GM23338 (cell line): ENCODE measurements around the gene TOR1B. TPM values are rescaled to one million over a fixed set of nuclear protein-coding genes. Genes with fewer than 3 reads are reported as not detected.

Experiments used
- ATAC-seq: fragments of 200-7000 bp; cut with Tn5 transposase; 3 replicates; pipeline ENCODE4 v1.9.1; 2020
- DNase-seq: peaks from one replicate; pipeline ENCODE4 v3.0.0-alpha.2; 2015; ENCODE audit warnings: low spot score
- H2AFZ ChIP-seq: fragments of 200-600 bp; sonication (generic); 2 replicates; pipeline ENCODE4 v1.8.0; 2016; ENCODE audit warnings: antibody characterized with exemption, mild to moderate bottlenecking, moderate library complexity
- H3F3A ChIP-seq: fragments of 200-600 bp; sonication (generic); replicated peaks from 2 replicates; pipeline ENCODE4 v1.8.0; 2017; ENCODE audit warnings: antibody characterized with exemption, mixed run types, low read depth
- H3K27ac ChIP-seq: fragments of 200-600 bp; sonication (generic); 2 replicates; pipeline ENCODE4 v1.6.1; 2016; ENCODE audit warnings: low read depth
- H3K27me3 ChIP-seq: fragments of 200-600 bp; sonication (generic); 2 replicates; pipeline ENCODE4 v1.8.0; 2016; ENCODE audit warnings: mild to moderate bottlenecking, mixed run types, moderate library complexity; ENCODE audit not compliant: insufficient read depth
- H3K36me3 ChIP-seq: fragments of 200-600 bp; sonication (generic); 2 replicates; pipeline ENCODE4 v1.8.0; 2016; ENCODE audit warnings: mild to moderate bottlenecking; ENCODE audit not compliant: insufficient read depth
- H3K4me1 ChIP-seq: fragments of 200-600 bp; sonication (generic); 2 replicates; pipeline ENCODE4 v1.8.0; 2016; ENCODE audit warnings: mild to moderate bottlenecking, moderate library complexity; ENCODE audit not compliant: insufficient read depth
- H3K4me2 ChIP-seq: fragments of 200-600 bp; sonication (generic); 2 replicates; pipeline ENCODE4 v1.7.1; 2017; ENCODE audit warnings: mixed run types
- H3K4me3 ChIP-seq: fragments of 200-600 bp; sonication (generic); 2 replicates; pipeline ENCODE4 v1.6.1; 2016; ENCODE audit warnings: mixed run types
- H3K79me2 ChIP-seq: fragments of 200-600 bp; sonication (generic); replicated peaks from 2 replicates; pipeline ENCODE4 v1.8.0; 2017; ENCODE audit warnings: mild to moderate bottlenecking; ENCODE audit not compliant: insufficient read depth
- H3K9me2 ChIP-seq: fragments of 200-600 bp; sonication (generic); 2 replicates; pipeline ENCODE4 v1.8.0; 2017; ENCODE audit not compliant: insufficient read depth
- H4K20me1 ChIP-seq: fragments of 200-600 bp; sonication (generic); replicated peaks from 2 replicates; pipeline ENCODE4 v1.8.0; 2017; ENCODE audit warnings: mild to moderate bottlenecking; ENCODE audit not compliant: insufficient read depth
- H3K27ac Mint-ChIP-seq: 2 replicates; pipeline ENCODE4 v1.8.0; 2020; ENCODE audit warnings: inconsistent platforms, mild to moderate bottlenecking, moderate library complexity, mixed read lengths
- H3K27me3 Mint-ChIP-seq: 3 replicates; pipeline ENCODE4 v1.8.0; 2022; ENCODE audit warnings: low read depth, mild to moderate bottlenecking, moderate library complexity, mixed read lengths, inconsistent platforms; ENCODE audit not compliant: insufficient read depth, poor library complexity
- H3K36me3 Mint-ChIP-seq: 3 replicates; pipeline ENCODE4 v1.8.0; 2021; ENCODE audit warnings: low read depth, mild to moderate bottlenecking, inconsistent platforms, moderate library complexity, mixed read lengths
- H3K4me1 Mint-ChIP-seq: 3 replicates; pipeline ENCODE4 v1.8.0; 2020; ENCODE audit warnings: mild to moderate bottlenecking, inconsistent platforms, mixed read lengths
- H3K4me3 Mint-ChIP-seq: 3 replicates; pipeline ENCODE4 v1.8.0; 2021; ENCODE audit warnings: moderate library complexity, mild to moderate bottlenecking, inconsistent platforms, mixed read lengths
- H3K9me3 Mint-ChIP-seq: 3 replicates; pipeline ENCODE4 v1.8.0; 2020; ENCODE audit warnings: moderate library complexity, mild to moderate bottlenecking, inconsistent platforms, mixed read lengths
- CREB1 ChIP-seq: fragments of 250-450 bp; sonication (Bioruptor Pico); IDR thresholded peaks from 2 replicates; pipeline ENCODE4 v1.5.0; 2020; ENCODE audit warnings: low read depth, mild to moderate bottlenecking, moderate library complexity
- CTCF ChIP-seq, 2 experiments: fragments of 200-600 bp in 1 of 2; sonication (generic) in 1 of 2; conservative IDR thresholded peaks; 2 replicates each; pipeline versions ENCODE4 v1.5.1 to v1.6.1; 2016 to 2017; ENCODE audit warnings: antibody characterized with exemption in 2 of 2, low read depth in 2 of 2, mild to moderate bottlenecking in 2 of 2, moderate library complexity in 1 of 2
- ETS1 ChIP-seq: IDR thresholded peaks from 2 replicates; pipeline ENCODE4 v1.6.1; 2016; ENCODE audit warnings: antibody characterized with exemption
- EZH2 ChIP-seq: fragments of 200-600 bp; sonication (generic); IDR thresholded peaks from one replicate; pipeline ENCODE4 v1.8.0; 2017; ENCODE audit warnings: antibody characterized with exemption, mild to moderate bottlenecking, low read depth; ENCODE audit not compliant: unreplicated experiment
- EZH2phosphoT487 ChIP-seq: fragments of 200-600 bp; sonication (generic); IDR thresholded peaks from one replicate; pipeline ENCODE4 v1.8.1; 2018; ENCODE audit warnings: antibody characterized with exemption; ENCODE audit not compliant: unreplicated experiment
- JUNB ChIP-seq: IDR thresholded peaks from one replicate; pipeline ENCODE4 v1.6.1; 2016; ENCODE audit warnings: antibody characterized with exemption; ENCODE audit not compliant: unreplicated experiment
- NANOG ChIP-seq: IDR thresholded peaks from 2 replicates; pipeline ENCODE4 v1.6.1; 2016; ENCODE audit warnings: antibody characterized with exemption, borderline replicate concordance
- POLR2AphosphoS5 ChIP-seq: IDR thresholded peaks from 2 replicates; pipeline ENCODE4 v1.6.1; 2016; ENCODE audit warnings: antibody characterized with exemption, low read depth
- REST ChIP-seq: IDR thresholded peaks from one replicate; pipeline ENCODE4 v1.6.1; 2018; ENCODE audit warnings: antibody characterized with exemption; ENCODE audit not compliant: unreplicated experiment
- STAT1 ChIP-seq: IDR thresholded peaks from one replicate; pipeline ENCODE4 v1.6.1; 2016; ENCODE audit warnings: antibody characterized with exemption; ENCODE audit not compliant: unreplicated experiment
- ZNF114 ChIP-seq: fragments of 250-450 bp; sonication (Bioruptor Pico); IDR thresholded peaks from 2 replicates; pipeline ENCODE4 v1.5.0; 2020; ENCODE audit warnings: mild to moderate bottlenecking, moderate library complexity
- ZNF331 ChIP-seq: fragments of 250-450 bp; sonication (Bioruptor Pico); IDR thresholded peaks from 2 replicates; pipeline ENCODE4 v1.5.0; 2020; ENCODE audit warnings: low read depth, mild to moderate bottlenecking, moderate library complexity
- polyA plus RNA-seq: library from polyadenylated mRNA; unstranded; fragments of >200 nt; fragmentation: Nextera tagmentation; extraction: Ambion mirVana; gene quantifications from 2 replicates; pipeline ENCODE4 v1.2.1, GENCODE V29; 2016
- total RNA-seq: library from RNA; depleted of rRNA; stranded (reverse); fragments of >200 nt; shearing (Covaris generic); gene quantifications from 2 replicates; pipeline ENCODE4 v1.2.3, GENCODE V29; 2014
- TF ChIP-seq, protein P1 (sequence below): fragments of 250-450 bp; sonication (Bioruptor Pico); IDR thresholded peaks from 2 replicates; pipeline ENCODE4 v1.5.0; 2020; ENCODE audit warnings: mild to moderate bottlenecking, moderate library complexity

TOR1B gene
- total and polyA plus RNA-seq, 2 experiments from 2014 or later = 10.6 to 42.4 TPM

DNA sequence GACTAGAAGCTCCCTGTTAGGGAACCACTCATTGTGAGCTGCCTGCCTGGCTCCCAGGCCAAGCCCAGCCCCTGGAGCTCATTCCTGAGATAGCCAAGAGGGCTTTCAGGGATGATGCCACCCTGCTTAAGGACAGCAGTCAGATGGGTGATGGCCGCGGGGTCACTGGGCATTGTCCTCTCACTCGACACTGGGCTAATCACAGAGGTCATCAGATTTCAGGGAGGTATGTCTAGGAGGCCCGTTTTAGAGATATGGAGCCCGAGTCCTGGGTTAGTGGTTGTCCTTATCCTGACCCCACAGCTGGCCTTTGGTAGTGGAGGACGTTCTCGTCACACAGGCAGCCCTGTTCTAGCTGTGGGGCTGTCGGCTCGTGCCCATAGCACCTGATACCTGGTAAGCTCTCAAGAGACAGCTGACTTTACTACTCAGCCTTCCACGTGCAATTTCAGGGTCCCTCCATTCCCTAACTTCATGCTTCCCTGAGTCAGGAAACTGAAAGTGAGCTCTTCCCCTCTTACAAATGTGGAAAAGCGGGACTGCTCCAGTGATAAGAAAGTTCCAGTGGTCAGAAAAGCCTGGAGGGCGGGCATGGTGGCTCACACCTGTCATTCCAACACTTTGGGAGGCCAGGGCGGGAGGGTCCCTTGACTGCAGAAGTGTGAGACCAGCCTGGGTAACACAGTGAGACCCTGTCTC lies 43.0 kb upstream of the TOR1B start:
- Mint-ChIP-seq H3K4me1 (peaks cover 6% of the 10 kb centered on the region; the same call in 2 of the 3 replicates), H3K9me3 (no peaks in the 10 kb centered on the region), H3K4me3 (no peak overlapping the region), H3K36me3 (no peaks in the 10 kb centered on the region), H3K27me3 (peaks cover 5% of the 10 kb centered on the region), H3K27ac (no peak overlapping the region)
- H3K79me2 ChIP-seq = no peaks in the 10 kb centered on the region
- ATAC-seq = no peak
- no peaks in the 10 kb centered on the region for H3K9me2 ChIP-seq
- no peak for DNase-seq
- H3K36me3 ChIP-seq = no peaks in the 10 kb centered on the region
- TF ChIP-seq, protein P1, sequence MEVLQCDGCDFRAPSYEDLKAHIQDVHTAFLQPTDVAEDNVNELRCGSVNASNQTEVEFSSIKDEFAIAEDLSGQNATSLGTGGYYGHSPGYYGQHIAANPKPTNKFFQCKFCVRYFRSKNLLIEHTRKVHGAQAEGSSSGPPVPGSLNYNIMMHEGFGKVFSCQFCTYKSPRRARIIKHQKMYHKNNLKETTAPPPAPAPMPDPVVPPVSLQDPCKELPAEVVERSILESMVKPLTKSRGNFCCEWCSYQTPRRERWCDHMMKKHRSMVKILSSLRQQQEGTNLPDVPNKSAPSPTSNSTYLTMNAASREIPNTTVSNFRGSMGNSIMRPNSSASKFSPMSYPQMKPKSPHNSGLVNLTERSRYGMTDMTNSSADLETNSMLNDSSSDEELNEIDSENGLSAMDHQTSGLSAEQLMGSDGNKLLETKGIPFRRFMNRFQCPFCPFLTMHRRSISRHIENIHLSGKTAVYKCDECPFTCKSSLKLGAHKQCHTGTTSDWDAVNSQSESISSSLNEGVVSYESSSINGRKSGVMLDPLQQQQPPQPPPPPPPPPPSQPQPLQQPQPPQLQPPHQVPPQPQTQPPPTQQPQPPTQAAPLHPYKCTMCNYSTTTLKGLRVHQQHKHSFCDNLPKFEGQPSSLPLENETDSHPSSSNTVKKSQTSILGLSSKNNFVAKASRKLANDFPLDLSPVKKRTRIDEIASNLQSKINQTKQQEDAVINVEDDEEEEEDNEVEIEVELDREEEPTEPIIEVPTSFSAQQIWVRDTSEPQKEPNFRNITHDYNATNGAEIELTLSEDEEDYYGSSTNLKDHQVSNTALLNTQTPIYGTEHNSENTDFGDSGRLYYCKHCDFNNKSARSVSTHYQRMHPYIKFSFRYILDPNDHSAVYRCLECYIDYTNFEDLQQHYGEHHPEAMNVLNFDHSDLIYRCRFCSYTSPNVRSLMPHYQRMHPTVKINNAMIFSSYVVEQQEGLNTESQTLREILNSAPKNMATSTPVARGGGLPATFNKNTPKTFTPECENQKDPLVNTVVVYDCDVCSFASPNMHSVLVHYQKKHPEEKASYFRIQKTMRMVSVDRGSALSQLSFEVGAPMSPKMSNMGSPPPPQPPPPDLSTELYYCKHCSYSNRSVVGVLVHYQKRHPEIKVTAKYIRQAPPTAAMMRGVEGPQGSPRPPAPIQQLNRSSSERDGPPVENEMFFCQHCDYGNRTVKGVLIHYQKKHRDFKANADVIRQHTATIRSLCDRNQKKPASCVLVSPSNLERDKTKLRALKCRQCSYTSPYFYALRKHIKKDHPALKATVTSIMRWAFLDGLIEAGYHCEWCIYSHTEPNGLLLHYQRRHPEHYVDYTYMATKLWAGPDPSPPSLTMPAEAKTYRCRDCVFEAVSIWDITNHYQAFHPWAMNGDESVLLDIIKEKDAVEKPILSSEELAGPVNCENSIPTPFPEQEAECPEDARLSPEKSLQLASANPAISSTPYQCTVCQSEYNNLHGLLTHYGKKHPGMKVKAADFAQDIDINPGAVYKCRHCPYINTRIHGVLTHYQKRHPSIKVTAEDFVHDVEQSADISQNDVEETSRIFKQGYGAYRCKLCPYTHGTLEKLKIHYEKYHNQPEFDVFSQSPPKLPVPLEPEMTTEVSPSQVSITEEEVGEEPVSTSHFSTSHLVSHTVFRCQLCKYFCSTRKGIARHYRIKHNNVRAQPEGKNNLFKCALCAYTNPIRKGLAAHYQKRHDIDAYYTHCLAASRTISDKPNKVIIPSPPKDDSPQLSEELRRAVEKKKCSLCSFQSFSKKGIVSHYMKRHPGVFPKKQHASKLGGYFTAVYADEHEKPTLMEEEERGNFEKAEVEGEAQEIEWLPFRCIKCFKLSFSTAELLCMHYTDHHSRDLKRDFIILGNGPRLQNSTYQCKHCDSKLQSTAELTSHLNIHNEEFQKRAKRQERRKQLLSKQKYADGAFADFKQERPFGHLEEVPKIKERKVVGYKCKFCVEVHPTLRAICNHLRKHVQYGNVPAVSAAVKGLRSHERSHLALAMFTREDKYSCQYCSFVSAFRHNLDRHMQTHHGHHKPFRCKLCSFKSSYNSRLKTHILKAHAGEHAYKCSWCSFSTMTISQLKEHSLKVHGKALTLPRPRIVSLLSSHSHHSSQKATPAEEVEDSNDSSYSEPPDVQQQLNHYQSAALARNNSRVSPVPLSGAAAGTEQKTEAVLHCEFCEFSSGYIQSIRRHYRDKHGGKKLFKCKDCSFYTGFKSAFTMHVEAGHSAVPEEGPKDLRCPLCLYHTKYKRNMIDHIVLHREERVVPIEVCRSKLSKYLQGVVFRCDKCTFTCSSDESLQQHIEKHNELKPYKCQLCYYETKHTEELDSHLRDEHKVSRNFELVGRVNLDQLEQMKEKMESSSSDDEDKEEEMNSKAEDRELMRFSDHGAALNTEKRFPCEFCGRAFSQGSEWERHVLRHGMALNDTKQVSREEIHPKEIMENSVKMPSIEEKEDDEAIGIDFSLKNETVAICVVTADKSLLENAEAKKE (CRISPR knock-in tag) = no peak
- TF ChIP-seq EZH2phosphoT487 (no peak), REST (no peak), POLR2AphosphoS5 (no peak), JUNB (no peak), ETS1 (no peak), ZNF114 (CRISPR knock-in tag) (no peak), STAT1 (no peak), CREB1 (CRISPR knock-in tag) (no peak), NANOG (no peak), EZH2 (no peak), CTCF (conservative IDR thresholded peaks at IDR 0.05; ENCODE audit: low read depth in 2 of 2) (no peak), ZNF331 (CRISPR knock-in tag) (no peak)
- H3K4me1 ChIP-seq = no peaks in the 10 kb centered on the region
- no peaks in the 10 kb centered on the region for H3K27me3 ChIP-seq
- H3K27ac ChIP-seq = no peak overlapping the region
- H3K4me3 ChIP-seq = no peak overlapping the region
- no peak overlapping the region for H2AFZ ChIP-seq
- no peaks in the 10 kb centered on the region for H3F3A ChIP-seq
- no peaks in the 10 kb centered on the region for H4K20me1 ChIP-seq
- H3K4me2 ChIP-seq = no peak overlapping the region
